Activated CD8-positive, alpha-beta T cell treated with anti-CD3 and anti-CD28 coated beads for 36 hours (primary cell): Measurements from ENCODE around the gene TIMM50. TPM values are rescaled to one million over a fixed set of nuclear protein-coding genes. Genes with fewer than 3 reads are reported as not detected.

Experiments
- ATAC-seq: fragments of 200-7000 bp; cut with Tn5 transposase; one replicate; pipeline ENCODE4 v1.10.0; 2021; ENCODE audit warnings: mild to moderate bottlenecking, moderate library complexity
- CTCF ChIA-PET: fragments of 350-600 bp; sonication (Branson Sonifier 250); formaldehyde crosslinking; loops from one replicate; lab custom pipeline; 2021; ENCODE audit warnings: antibody characterized with exemption; lab: Charles Lee
- POLR2A ChIA-PET: fragments of 350-600 bp; sonication (Branson Sonifier 250); formaldehyde crosslinking; loops from one replicate; lab custom pipeline; 2021; ENCODE audit warnings: antibody characterized with exemption; lab: Charles Lee
- DNase-seq: peaks from one replicate; pipeline ENCODE4 v3.0.0-alpha.2; 2020
- H3K27ac Mint-ChIP-seq: one replicate; pipeline ENCODE4 v1.8.0; 2021; ENCODE audit warnings: mild to moderate bottlenecking, mixed read lengths
- H3K27me3 Mint-ChIP-seq: one replicate; pipeline ENCODE4 v1.8.0; 2021; ENCODE audit warnings: mixed read lengths
- H3K36me3 Mint-ChIP-seq: one replicate; pipeline ENCODE4 v1.8.0; 2021; ENCODE audit warnings: low read depth, mixed read lengths
- H3K4me1 Mint-ChIP-seq: one replicate; pipeline ENCODE4 v1.8.0; 2021; ENCODE audit warnings: low read depth, mixed read lengths
- H3K4me3 Mint-ChIP-seq: one replicate; pipeline ENCODE4 v1.8.0; 2021; ENCODE audit warnings: mild to moderate bottlenecking, moderate library complexity, mixed read lengths
- H3K9me3 Mint-ChIP-seq: one replicate; pipeline ENCODE4 v1.8.0; 2021; ENCODE audit warnings: mixed read lengths
- CTCF ChIP-seq: fragments of 200-600 bp; IDR thresholded peaks from one replicate; pipeline ENCODE4 v1.8.0; 2022; ENCODE audit warnings: antibody characterized with exemption, mild to moderate bottlenecking
- intact Hi-C: fragments of 100-400 bp; cut with micrococcal nuclease; formaldehyde crosslinking; loops from one replicate; pipeline ENCODE4 v1.10.0; 2022
- total RNA-seq, 2 experiments: library from RNA; stranded (reverse); gene quantifications; one replicate each; pipeline ENCODE4 v1.2.3, GENCODE V29; 2021

Gene TIMM50
- total RNA-seq, 2 experiments from 2014 or later, result 108 to 114 TPM

- ChIA-PET POLR2A (interaction anchor here (0.7 to 1.5 kb wide), 4 partner anchors 17 to 118 kb away, joined by 3 to 7 read pairs (median 3); partner anchors contain the start of gene SUPT5H), CTCF (interaction anchor here (0.6 to 5.9 kb wide), 6 partner anchors 11 to 174 kb away, joined by 3 to 29 read pairs (median 4); partner anchors contain the start of gene EID2B)
- Mint-ChIP-seq H3K4me1 (peaks cover 17% of the 10 kb centered on the region), H3K27ac (no peak overlapping the region), H3K27me3 (peaks cover 40% of the 10 kb centered on the region), H3K36me3 (no peaks in the 10 kb centered on the region), H3K9me3 (no peaks in the 10 kb centered on the region), H3K4me3 (peak overlapping the region; percentile 55)
- intact Hi-C loops, result no loop called here
- ATAC-seq (peak; percentile 37), DNase-seq (peak; percentile 41)
- peak; percentile 36 for TF ChIP-seq CTCF
Observed at GRCh38 chr19:39497996-39498797, 17.6 kb downstream of the TIMM50 start.

DNA sequence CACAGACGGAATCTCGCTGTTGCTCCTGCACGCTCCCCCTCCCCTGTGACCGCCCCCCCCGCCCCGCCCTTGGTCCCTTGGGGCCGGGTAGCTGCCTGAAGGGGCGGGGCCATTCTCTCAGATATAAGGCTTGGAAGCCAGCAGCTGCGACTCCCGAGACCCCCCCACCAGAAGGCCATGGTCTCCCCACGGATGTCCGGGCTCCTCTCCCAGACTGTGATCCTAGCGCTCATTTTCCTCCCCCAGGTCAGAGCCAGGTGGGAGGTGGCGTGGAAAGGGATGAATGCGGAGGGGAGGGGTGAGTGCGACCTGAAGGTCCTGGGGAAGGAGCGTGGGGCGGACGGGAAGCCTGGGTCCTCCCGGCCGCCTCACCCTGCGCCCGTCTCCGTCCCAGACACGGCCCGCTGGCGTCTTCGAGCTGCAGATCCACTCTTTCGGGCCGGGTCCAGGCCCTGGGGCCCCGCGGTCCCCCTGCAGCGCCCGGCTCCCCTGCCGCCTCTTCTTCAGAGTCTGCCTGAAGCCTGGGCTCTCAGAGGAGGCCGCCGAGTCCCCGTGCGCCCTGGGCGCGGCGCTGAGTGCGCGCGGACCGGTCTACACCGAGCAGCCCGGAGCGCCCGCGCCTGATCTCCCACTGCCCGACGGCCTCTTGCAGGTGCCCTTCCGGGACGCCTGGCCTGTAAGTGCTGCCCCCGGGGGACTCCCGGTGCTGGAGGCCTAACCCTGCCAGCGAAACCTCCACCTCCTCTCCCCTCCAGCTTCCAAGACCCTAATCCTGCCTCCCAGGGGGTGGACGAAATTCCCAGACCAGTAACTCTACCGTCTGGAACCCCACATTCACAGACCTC, 18.4 kb downstream of the TIMM50 start, which contains the start of gene DLL3:
DLL3 (plus strand) TSS at position 150 of the 845 bp plus-strand sequence; CDS start at position 178, 28 bp downstream.
- peak within 1 kb of the TSS; percentile 55 for H3K4me3 Mint-ChIP-seq
- ATAC-seq (no peak), DNase-seq (peak; percentile 23)
- intact Hi-C loops, result no loop called here
- ChIA-PET POLR2A (interaction anchor here (1.0 to 1.8 kb wide), 4 partner anchors 17 to 64 kb away, joined by 3 to 7 read pairs (median 4); partner anchors contain the start of gene SUPT5H), CTCF (interaction anchor here (0.7 to 5.9 kb wide), 5 partner anchors 17 to 35 kb away, joined by 3 to 29 read pairs (median 6); partner anchors contain the start of gene EID2B)
- no peak within 1 kb of the TSS for H3K27ac Mint-ChIP-seq
- H3K27me3 Mint-ChIP-seq, result peaks cover 48% of the 10 kb centered on the region
- no peak for TF ChIP-seq CTCF
- no peaks in the 10 kb centered on the region for H3K9me3 Mint-ChIP-seq
- no peaks in the 10 kb centered on the region for H3K36me3 Mint-ChIP-seq
- H3K4me1 Mint-ChIP-seq, result peaks cover 21% of the 10 kb centered on the region

- intact Hi-C loops, result no loop called here
- DNase-seq (no peak), ATAC-seq (no peak)
- no peak overlapping the region for H3K27ac Mint-ChIP-seq
- no peaks in the 10 kb centered on the region for H3K36me3 Mint-ChIP-seq
- H3K9me3 Mint-ChIP-seq, result no peaks in the 10 kb centered on the region
- CTCF ChIA-PET, result interaction anchor here (0.9 to 5.9 kb wide), 3 partner anchors 25 to 33 kb away, joined by 3 to 29 read pairs (median 4); partner anchors contain the start of gene EID2B
- TF ChIP-seq CTCF, result no peak
- peaks cover 21% of the 10 kb centered on the region for H3K4me1 Mint-ChIP-seq
- POLR2A ChIA-PET, result interaction anchor here (1.0 to 1.8 kb wide), 3 partner anchors 53 to 66 kb away, joined by 4 read pairs; partner anchors contain the start of gene RPS16
- H3K4me3 Mint-ChIP-seq, result peak overlapping the region; percentile 32
- peaks cover 57% of the 10 kb centered on the region for H3K27me3 Mint-ChIP-seq
Observed at GRCh38 chr19:39499932-39500331, 19.3 kb downstream of the TIMM50 start.

DNA sequence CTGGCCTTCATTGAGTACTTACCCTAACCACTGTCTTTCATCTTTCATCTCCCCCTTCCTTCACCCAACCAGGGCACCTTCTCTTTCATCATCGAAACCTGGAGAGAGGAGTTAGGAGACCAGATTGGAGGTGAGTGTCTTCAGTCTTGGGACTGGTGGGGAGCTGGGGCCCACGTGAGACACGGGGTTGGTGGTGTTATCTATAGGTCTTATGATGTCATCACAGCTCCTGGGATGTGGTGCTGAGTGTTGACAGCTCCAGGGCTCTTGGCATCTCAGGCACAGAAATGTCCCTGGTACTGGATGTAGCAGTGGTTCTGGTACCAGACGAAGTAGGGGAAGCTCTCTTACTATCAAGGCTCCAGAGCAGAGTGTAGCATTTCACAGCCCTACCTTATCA, 19.9 kb downstream of the TIMM50 start:
- Mint-ChIP-seq H3K4me3 (no peak overlapping the region), H3K27me3 (peaks cover 58% of the 10 kb centered on the region), H3K27ac (no peak overlapping the region), H3K9me3 (no peaks in the 10 kb centered on the region), H3K36me3 (no peaks in the 10 kb centered on the region), H3K4me1 (peaks cover 21% of the 10 kb centered on the region)
- TF ChIP-seq CTCF, result no peak
- intact Hi-C loops, result no loop called here
- DNase-seq (no peak), ATAC-seq (no peak)
- ChIA-PET POLR2A (interaction anchor here (0.7 to 1.8 kb wide), 4 partner anchors 11 to 67 kb away, joined by 3 to 4 read pairs (median 4); partner anchors contain the start of gene RPS16), CTCF (interaction anchor here (0.6 to 5.9 kb wide), 4 partner anchors 26 to 59 kb away, joined by 3 to 29 read pairs (median 3); partner anchors contain the start of genes EID2B and SUPT5H)
